PFSK-1 (cell line): Measurements from ENCODE around the gene MAB21L1. TPM values are rescaled to one million over a fixed set of nuclear protein-coding genes. Genes with fewer than 3 reads are reported as not detected.

Experiments
- FOXP2 ChIP-seq: optimal IDR thresholded peaks from 2 replicates; pipeline ENCODE3; 2011; ENCODE audit warnings: borderline replicate concordance, control low read depth, inconsistent platforms; ENCODE audit not compliant: insufficient read depth; ENCODE audit errors: extremely low read length, extremely low read depth
- POLR2AphosphoS5 ChIP-seq: IDR thresholded peaks from 2 replicates; pipeline ENCODE4 v1.6.1; 2012; ENCODE audit warnings: low read depth, mild to moderate bottlenecking, control low read depth, low read length, moderate library complexity
- SIN3A ChIP-seq: IDR thresholded peaks from 2 replicates; pipeline ENCODE4 v1.6.1; 2012; ENCODE audit warnings: mild to moderate bottlenecking, low read length, moderate library complexity, borderline replicate concordance; ENCODE audit not compliant: insufficient read depth
- TAF1 ChIP-seq: IDR thresholded peaks from 2 replicates; pipeline ENCODE4 v1.6.1; 2012; ENCODE audit warnings: low read length, control low read depth, borderline replicate concordance; ENCODE audit not compliant: insufficient read depth
- polyA plus RNA-seq: library from polyadenylated mRNA; unstranded; fragments of >200 nt; gene quantifications from one replicate; pipeline ENCODE4 v1.2.1, GENCODE V29; 2012; ENCODE audit warnings: low read depth, missing spikeins; ENCODE audit not compliant: insufficient read length
- TF ChIP-seq, protein P1 (sequence below), 2 experiments: IDR thresholded peaks; 2 replicates each; pipeline versions ENCODE4 v1.6.1 to v1.8.0; 2011 to 2012; ENCODE audit warnings: low read depth in 2 of 2, low read length in 2 of 2, control low read depth in 1 of 2, inconsistent platforms in 1 of 2, mild to moderate bottlenecking in 1 of 2, moderate library complexity in 1 of 2; ENCODE audit not compliant: insufficient read depth in 1 of 2

The MAB21L1 gene
- polyA plus RNA-seq, result 0.13 TPM

DNA sequence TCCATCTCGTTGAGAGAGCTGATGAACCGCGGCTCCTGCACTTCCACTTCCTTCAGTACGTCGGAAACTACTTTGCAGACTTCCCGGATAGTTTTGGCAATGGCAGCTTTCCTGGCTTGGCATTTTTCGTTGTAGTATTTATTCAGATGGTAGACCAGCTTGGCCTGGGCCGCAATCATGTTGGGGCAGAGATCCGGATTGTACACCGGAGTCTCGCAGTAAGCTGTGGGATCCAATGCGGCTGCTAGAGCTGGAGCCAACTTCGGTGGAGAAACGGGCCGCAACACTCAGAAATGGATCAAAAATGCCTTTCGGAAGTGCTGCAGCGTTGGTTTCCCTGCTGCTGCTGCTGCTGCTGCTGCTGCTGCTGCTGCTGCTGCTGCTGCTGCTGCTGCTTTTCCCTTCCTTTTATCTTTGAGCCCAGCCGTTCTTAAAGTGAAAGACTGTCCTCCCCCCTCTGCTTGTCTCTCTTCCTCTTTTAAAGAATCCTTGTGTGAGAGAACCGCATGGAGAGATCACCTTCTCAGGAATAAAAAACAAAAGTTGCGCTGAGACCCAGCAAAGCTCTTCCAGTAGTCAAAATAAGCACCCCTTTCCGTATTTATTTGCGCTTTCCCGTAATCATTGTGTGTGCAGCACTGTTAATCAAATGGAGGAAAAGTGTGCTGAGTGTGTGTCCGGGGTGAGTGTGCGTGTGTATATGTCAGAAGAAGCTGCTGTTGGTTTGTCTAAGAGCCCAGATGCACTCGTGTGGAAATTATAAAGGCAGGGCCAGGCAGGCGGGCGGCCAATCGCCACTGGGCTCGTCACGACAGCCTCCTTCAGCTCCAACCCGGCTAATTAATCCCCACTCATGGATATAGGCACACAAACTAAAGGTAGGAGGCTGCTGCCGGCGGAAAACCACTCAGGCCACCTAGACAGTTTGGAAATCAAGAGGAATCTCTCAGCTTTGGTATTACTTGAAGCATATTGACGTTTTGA, at the start of gene MAB21L1:
Gene MAB21L1 (minus strand): TSS at position 730 of the 984 bp plus-strand sequence. CDS start 551 bp downstream, at position 179.
- TF ChIP-seq POLR2AphosphoS5, result no peak

GRCh38 chr13:35524171-35524570, 47.7 kb upstream of the MAB21L1 start:
- TF ChIP-seq SIN3A (no peak), POLR2AphosphoS5 (no peak), TAF1 (no peak), FOXP2 (no peak)
- TF ChIP-seq, protein P1, sequence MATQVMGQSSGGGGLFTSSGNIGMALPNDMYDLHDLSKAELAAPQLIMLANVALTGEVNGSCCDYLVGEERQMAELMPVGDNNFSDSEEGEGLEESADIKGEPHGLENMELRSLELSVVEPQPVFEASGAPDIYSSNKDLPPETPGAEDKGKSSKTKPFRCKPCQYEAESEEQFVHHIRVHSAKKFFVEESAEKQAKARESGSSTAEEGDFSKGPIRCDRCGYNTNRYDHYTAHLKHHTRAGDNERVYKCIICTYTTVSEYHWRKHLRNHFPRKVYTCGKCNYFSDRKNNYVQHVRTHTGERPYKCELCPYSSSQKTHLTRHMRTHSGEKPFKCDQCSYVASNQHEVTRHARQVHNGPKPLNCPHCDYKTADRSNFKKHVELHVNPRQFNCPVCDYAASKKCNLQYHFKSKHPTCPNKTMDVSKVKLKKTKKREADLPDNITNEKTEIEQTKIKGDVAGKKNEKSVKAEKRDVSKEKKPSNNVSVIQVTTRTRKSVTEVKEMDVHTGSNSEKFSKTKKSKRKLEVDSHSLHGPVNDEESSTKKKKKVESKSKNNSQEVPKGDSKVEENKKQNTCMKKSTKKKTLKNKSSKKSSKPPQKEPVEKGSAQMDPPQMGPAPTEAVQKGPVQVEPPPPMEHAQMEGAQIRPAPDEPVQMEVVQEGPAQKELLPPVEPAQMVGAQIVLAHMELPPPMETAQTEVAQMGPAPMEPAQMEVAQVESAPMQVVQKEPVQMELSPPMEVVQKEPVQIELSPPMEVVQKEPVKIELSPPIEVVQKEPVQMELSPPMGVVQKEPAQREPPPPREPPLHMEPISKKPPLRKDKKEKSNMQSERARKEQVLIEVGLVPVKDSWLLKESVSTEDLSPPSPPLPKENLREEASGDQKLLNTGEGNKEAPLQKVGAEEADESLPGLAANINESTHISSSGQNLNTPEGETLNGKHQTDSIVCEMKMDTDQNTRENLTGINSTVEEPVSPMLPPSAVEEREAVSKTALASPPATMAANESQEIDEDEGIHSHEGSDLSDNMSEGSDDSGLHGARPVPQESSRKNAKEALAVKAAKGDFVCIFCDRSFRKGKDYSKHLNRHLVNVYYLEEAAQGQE (IDR thresholded peaks at IDR 0.05; ENCODE audit: insufficient read depth in 1 of 2, low read depth in 2 of 2, low read length in 2 of 2), result no peak

DNA sequence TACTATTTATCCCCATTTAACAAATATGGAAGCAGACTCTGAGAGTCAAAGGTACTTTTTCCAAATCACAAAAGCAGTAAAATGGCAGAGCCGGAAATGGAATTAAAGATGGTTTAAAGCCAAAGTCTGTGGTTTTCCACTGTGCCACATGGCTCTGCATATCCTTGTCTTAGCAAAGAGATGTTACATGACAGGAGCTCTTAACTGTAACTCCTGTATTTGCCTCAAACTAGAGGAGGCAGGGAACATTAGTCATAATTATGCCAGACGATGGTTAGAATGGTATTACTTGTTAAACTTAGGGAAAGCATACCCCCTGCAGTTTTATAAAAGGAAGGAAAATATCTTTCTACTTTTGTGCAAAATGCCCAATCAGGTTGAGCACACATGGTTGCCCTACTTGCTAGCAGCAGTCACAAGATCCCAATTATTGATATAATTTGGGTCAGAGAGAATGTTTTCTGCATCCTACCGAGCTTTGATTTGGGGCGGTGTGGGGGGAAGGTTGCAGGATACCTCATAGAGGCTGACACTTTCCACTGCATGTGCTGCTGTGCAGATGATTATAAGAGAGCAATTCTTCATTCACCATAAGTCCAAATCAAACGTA, 42.0 kb upstream of the MAB21L1 start:
- TF ChIP-seq POLR2AphosphoS5 (no peak), TAF1 (no peak), FOXP2 (no peak)
- TF ChIP-seq, protein P1 (IDR thresholded peaks at IDR 0.05; ENCODE audit: insufficient read depth in 1 of 2, low read depth in 2 of 2, low read length in 2 of 2), result no peak

DNA sequence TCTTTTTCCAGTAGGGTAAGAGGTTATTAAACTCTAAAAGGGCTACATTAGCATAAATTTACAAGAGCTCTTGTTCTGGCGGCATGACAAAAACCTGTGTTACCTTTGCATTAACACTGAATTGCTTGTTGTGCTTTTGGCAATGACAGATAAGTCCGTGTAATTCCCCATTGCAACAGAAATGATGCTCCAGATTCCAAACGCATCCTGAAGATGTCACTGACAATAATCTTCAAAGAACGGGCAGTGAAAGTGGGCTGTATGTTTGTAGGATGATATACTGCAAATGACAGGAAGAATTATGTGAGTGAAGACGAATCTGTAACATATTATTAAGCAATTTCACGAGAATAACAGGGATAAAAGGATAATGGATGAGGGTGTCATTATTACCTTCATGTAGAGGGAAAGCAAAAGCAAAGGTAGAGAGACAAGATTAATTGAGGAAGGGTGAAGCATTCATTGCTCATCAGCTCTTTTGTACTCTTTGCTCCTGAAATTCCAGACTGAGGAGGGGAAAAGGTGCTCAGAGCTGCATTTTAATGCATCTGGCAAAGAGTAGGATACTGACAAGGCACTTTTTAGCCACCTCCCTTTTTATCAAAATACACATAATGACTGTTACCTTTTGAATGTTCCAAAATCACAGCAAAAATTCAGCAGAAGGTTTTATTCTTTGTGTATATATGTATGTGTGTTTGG, 38.5 kb upstream of the MAB21L1 start:
- TF ChIP-seq POLR2AphosphoS5 (no peak), TAF1 (no peak), SIN3A (no peak), FOXP2 (no peak)
- TF ChIP-seq, protein P1 (IDR thresholded peaks at IDR 0.05; ENCODE audit: insufficient read depth in 1 of 2, low read depth in 2 of 2, low read length in 2 of 2), result no peak

GRCh38 chr13:35514061-35514477, 37.6 kb upstream of the MAB21L1 start:
- no peak for TF ChIP-seq FOXP2
- TF ChIP-seq, protein P1 (IDR thresholded peaks at IDR 0.05; ENCODE audit: insufficient read depth in 1 of 2, low read depth in 2 of 2, low read length in 2 of 2), result no peak
- no peak for TF ChIP-seq POLR2AphosphoS5
- no peak for TF ChIP-seq TAF1
- TF ChIP-seq SIN3A, result no peak
